ENCODE results near the gene SIGLEC11.
"Not testable (repeated sequence)": the region's sequence is repeated elsewhere in the genome, so short reads cannot be mapped to it uniquely, and the experiment has no call there.

Gene SIGLEC11

GRCh38 chr19:49971991-49972411 is 11.0 kb upstream of the SIGLEC11 start:
- no peak for DNase-seq
- Mint-ChIP-seq H3K27me3 (peaks cover 13% of the 10 kb centered on the region), H3K27ac (no peak overlapping the region), H3K9me3 (no peaks in the 10 kb centered on the region), H3K36me3 (ENCODE audit: low read depth) (peaks cover 21% of the 10 kb centered on the region), H3K4me1 (ENCODE audit: low read depth) (no peaks in the 10 kb centered on the region), H3K4me3 (no peak overlapping the region)

GRCh38 chr19:49969355-49969754 is 8.4 kb upstream of the SIGLEC11 start:
- not testable (repeated sequence) for H3K4me1 Mint-ChIP-seq (ENCODE audit: low read depth); H3K9me3 Mint-ChIP-seq; H3K4me3 Mint-ChIP-seq; DNase-seq; H3K36me3 Mint-ChIP-seq (ENCODE audit: low read depth); H3K27ac Mint-ChIP-seq
- H3K27me3 Mint-ChIP-seq, result peaks cover 20% of the 10 kb centered on the region

- H3K4me1 Mint-ChIP-seq (ENCODE audit: low read depth), result no peaks in the 10 kb centered on the region
- no peak overlapping the region for H3K27ac Mint-ChIP-seq
- no peaks in the 10 kb centered on the region for H3K36me3 Mint-ChIP-seq (ENCODE audit: low read depth)
- H3K9me3 Mint-ChIP-seq, result no peaks in the 10 kb centered on the region
- no peak for DNase-seq
- H3K4me3 Mint-ChIP-seq, result no peak overlapping the region
- H3K27me3 Mint-ChIP-seq, result peaks cover 20% of the 10 kb centered on the region
These were observed 7.4 kb upstream of the SIGLEC11 start for GRCh38 chr19:49968279-49968922.

GRCh38 chr19:49959892-49960291 is 1.1 kb downstream of the SIGLEC11 start:
- H3K36me3 Mint-ChIP-seq (ENCODE audit: low read depth); H3K27ac Mint-ChIP-seq; DNase-seq; H3K9me3 Mint-ChIP-seq; H3K4me3 Mint-ChIP-seq; H3K4me1 Mint-ChIP-seq (ENCODE audit: low read depth); H3K27me3 Mint-ChIP-seq: not testable (repeated sequence)

GRCh38 chr19:49958596-49958995 is 2.4 kb downstream of the SIGLEC11 start:
- not testable (repeated sequence) for H3K4me1 Mint-ChIP-seq (ENCODE audit: low read depth); H3K36me3 Mint-ChIP-seq (ENCODE audit: low read depth); H3K27ac Mint-ChIP-seq; H3K9me3 Mint-ChIP-seq; DNase-seq; H3K4me3 Mint-ChIP-seq
- H3K27me3 Mint-ChIP-seq, result peaks cover 16% of the 10 kb centered on the region

GRCh38 chr19:49958144-49958543 is 2.8 kb downstream of the SIGLEC11 start:
- H3K36me3 Mint-ChIP-seq (ENCODE audit: low read depth); H3K9me3 Mint-ChIP-seq; DNase-seq; H3K4me3 Mint-ChIP-seq; H3K4me1 Mint-ChIP-seq (ENCODE audit: low read depth); H3K27ac Mint-ChIP-seq: not testable (repeated sequence)
- H3K27me3 Mint-ChIP-seq, result peaks cover 21% of the 10 kb centered on the region

- no peak for DNase-seq
- H3K9me3 Mint-ChIP-seq, result no peaks in the 10 kb centered on the region
- H3K27me3 Mint-ChIP-seq, result peaks cover 21% of the 10 kb centered on the region
- H3K27ac Mint-ChIP-seq, result no peak overlapping the region
- no peak overlapping the region for H3K4me3 Mint-ChIP-seq
- no peaks in the 10 kb centered on the region for H3K36me3 Mint-ChIP-seq (ENCODE audit: low read depth)
- H3K4me1 Mint-ChIP-seq (ENCODE audit: low read depth), result no peaks in the 10 kb centered on the region
These were observed 3.6 kb downstream of the SIGLEC11 start for GRCh38 chr19:49957262-49957915.

- no peaks in the 10 kb centered on the region for H3K4me1 Mint-ChIP-seq (ENCODE audit: low read depth)
- no peaks in the 10 kb centered on the region for H3K36me3 Mint-ChIP-seq (ENCODE audit: low read depth)
- no peaks in the 10 kb centered on the region for H3K9me3 Mint-ChIP-seq
- no peak for DNase-seq
- H3K27me3 Mint-ChIP-seq, result peaks cover 24% of the 10 kb centered on the region
- H3K4me3 Mint-ChIP-seq, result no peak overlapping the region
- H3K27ac Mint-ChIP-seq, result no peak overlapping the region
These were observed 4.9 kb downstream of the SIGLEC11 start for GRCh38 chr19:49956115-49956495.

- H3K36me3 Mint-ChIP-seq (ENCODE audit: low read depth), result no peaks in the 10 kb centered on the region
- no peak for DNase-seq
- H3K27ac Mint-ChIP-seq, result no peak overlapping the region
- H3K9me3 Mint-ChIP-seq, result no peaks in the 10 kb centered on the region
- no peak overlapping the region for H3K4me3 Mint-ChIP-seq
- H3K4me1 Mint-ChIP-seq (ENCODE audit: low read depth), result no peaks in the 10 kb centered on the region
- peaks cover 33% of the 10 kb centered on the region for H3K27me3 Mint-ChIP-seq
These were observed 6.0 kb downstream of the SIGLEC11 start for GRCh38 chr19:49954933-49955332.

- no peak overlapping the region for H3K27ac Mint-ChIP-seq
- H3K9me3 Mint-ChIP-seq, result no peaks in the 10 kb centered on the region
These were observed 6.7 kb downstream of the SIGLEC11 start for GRCh38 chr19:49954092-49954829.

GRCh38 chr19:49953416-49953815 is 7.6 kb downstream of the SIGLEC11 start:
- H3K36me3 Mint-ChIP-seq (ENCODE audit: low read depth), result no peaks in the 10 kb centered on the region
- H3K4me1 Mint-ChIP-seq (ENCODE audit: low read depth), result no peaks in the 10 kb centered on the region
- no peak for DNase-seq
- H3K27me3 Mint-ChIP-seq, result peaks cover 36% of the 10 kb centered on the region
- H3K4me3 Mint-ChIP-seq, result no peak overlapping the region
- H3K27ac Mint-ChIP-seq, result no peak overlapping the region
- no peaks in the 10 kb centered on the region for H3K9me3 Mint-ChIP-seq

More at GRCh38 chr19:49954092-49954829, 6.7 kb downstream of the SIGLEC11 start:
- no peak for DNase-seq
- peaks cover 36% of the 10 kb centered on the region for H3K27me3 Mint-ChIP-seq
- no peak overlapping the region for H3K4me3 Mint-ChIP-seq
- H3K36me3 Mint-ChIP-seq (ENCODE audit: low read depth), result no peaks in the 10 kb centered on the region
- H3K4me1 Mint-ChIP-seq (ENCODE audit: low read depth), result no peaks in the 10 kb centered on the region

- Mint-ChIP-seq H3K4me1 (ENCODE audit: low read depth) (no peaks in the 10 kb centered on the region), H3K36me3 (ENCODE audit: low read depth) (no peaks in the 10 kb centered on the region), H3K27me3 (peaks cover 33% of the 10 kb centered on the region), H3K27ac (no peak overlapping the region), H3K9me3 (no peaks in the 10 kb centered on the region), H3K4me3 (no peak overlapping the region)
- DNase-seq, result no peak
These were observed 8.1 kb downstream of the SIGLEC11 start for GRCh38 chr19:49952906-49953305.

- Mint-ChIP-seq H3K27me3 (peaks cover 33% of the 10 kb centered on the region), H3K9me3 (no peaks in the 10 kb centered on the region), H3K4me3 (no peak overlapping the region), H3K4me1 (ENCODE audit: low read depth) (no peaks in the 10 kb centered on the region), H3K36me3 (ENCODE audit: low read depth) (no peaks in the 10 kb centered on the region), H3K27ac (no peak overlapping the region)
- DNase-seq, result no peak
These were observed 8.5 kb downstream of the SIGLEC11 start for GRCh38 chr19:49952479-49952836.

- Mint-ChIP-seq H3K27me3 (peaks cover 33% of the 10 kb centered on the region), H3K27ac (no peak overlapping the region), H3K4me1 (ENCODE audit: low read depth) (no peaks in the 10 kb centered on the region), H3K4me3 (no peak overlapping the region), H3K9me3 (no peaks in the 10 kb centered on the region), H3K36me3 (ENCODE audit: low read depth) (no peaks in the 10 kb centered on the region)
- no peak for DNase-seq
These were observed 9.0 kb downstream of the SIGLEC11 start for GRCh38 chr19:49951806-49952478.
